HepG2 (cell line): ENCODE data around the gene RRP36. TPM values are rescaled to one million over a fixed set of nuclear protein-coding genes. Genes with fewer than 3 reads are reported as not detected.

Source experiments
- CBX5 ChIP-seq: sonication (generic); formaldehyde crosslinking; IDR thresholded peaks from 2 replicates; pipeline ENCODE4 v1.4.0; 2020; ENCODE audit warnings: missing genetic modification reagents, borderline replicate concordance
- KAT7 ChIP-seq: IDR thresholded peaks from 2 replicates; pipeline ENCODE4 v1.6.1; 2018; ENCODE audit warnings: borderline replicate concordance, missing compliant biosample characterization
- KLF16 ChIP-seq, 2 experiments: sonication (generic) in 1 of 2; formaldehyde crosslinking in 1 of 2; IDR thresholded peaks; 2 replicates each; pipeline versions ENCODE4 v1.6.1 to v1.8.0; 2016 to 2023; ENCODE audit warnings: missing genetic modification reagents in 2 of 2, missing compliant biosample characterization in 1 of 2
- MED8 ChIP-seq: sonication (generic); formaldehyde crosslinking; IDR thresholded peaks from 2 replicates; pipeline ENCODE4 v1.8.1; 2023; ENCODE audit warnings: mild to moderate bottlenecking, missing genetic modification reagents; ENCODE audit not compliant: insufficient replicate concordance
- PAX8 ChIP-seq: sonication (generic); formaldehyde crosslinking; IDR thresholded peaks from 2 replicates; pipeline ENCODE4 v1.8.0; 2022; ENCODE audit warnings: mild to moderate bottlenecking, missing genetic modification reagents, borderline replicate concordance
- RBFOX2 ChIP-seq: fragments of 200-400 bp; formaldehyde crosslinking; IDR thresholded peaks from 2 replicates; pipeline ENCODE4 v1.6.1; 2017; ENCODE audit warnings: low read depth, mild to moderate bottlenecking, low read length
- SPEN ChIP-seq: sonication (generic); formaldehyde crosslinking; IDR thresholded peaks from 2 replicates; pipeline ENCODE4 v1.5.1; 2020; ENCODE audit warnings: low read depth, mild to moderate bottlenecking, missing genetic modification reagents
- ZEB1 ChIP-seq: IDR thresholded peaks from 2 replicates; pipeline ENCODE4 v1.6.1; 2012; ENCODE audit warnings: mild to moderate bottlenecking, low read depth, inconsistent platforms; ENCODE audit not compliant: insufficient replicate concordance
- ZNF292 ChIP-seq: sonication (generic); formaldehyde crosslinking; IDR thresholded peaks from 2 replicates; pipeline ENCODE4 v1.8.1; 2022; ENCODE audit warnings: mild to moderate bottlenecking, low read depth, missing genetic modification reagents, borderline replicate concordance
- ZNF546 ChIP-seq: sonication (generic); formaldehyde crosslinking; conservative IDR thresholded peaks from 2 replicates; pipeline ENCODE4 v1.8.1; 2023; ENCODE audit warnings: mild to moderate bottlenecking, missing genetic modification reagents
- ZNF589 ChIP-seq: sonication (generic); formaldehyde crosslinking; conservative IDR thresholded peaks from 2 replicates; pipeline ENCODE4 v1.8.0; 2022; ENCODE audit warnings: mild to moderate bottlenecking, moderate library complexity, missing genetic modification reagents
- ZNF703 ChIP-seq: sonication (generic); formaldehyde crosslinking; IDR thresholded peaks from 2 replicates; pipeline ENCODE4 v1.5.1; 2020; ENCODE audit warnings: missing genetic modification reagents, mild to moderate bottlenecking, moderate library complexity, borderline replicate concordance
- ZSCAN29 ChIP-seq: sonication (generic); formaldehyde crosslinking; conservative IDR thresholded peaks from 2 replicates; pipeline ENCODE4 v1.4.0; 2020; ENCODE audit warnings: mild to moderate bottlenecking, missing genetic modification reagents
- polyA plus RNA-seq, 8 experiments: library from polyadenylated mRNA; depleted of rRNA in 3 of 8; stranded (reverse) in 7 of 8; unstranded in 1 of 8; fragments of >200 nt; fragmentation: Illumina TruSeq in 4 of 8; extraction: Trizol in 4 of 8; gene quantifications; 2 replicates each; pipeline versions ENCODE4 v1.2.1 to v1.2.3, GENCODE V29; 2011 to 2016; ENCODE audit warnings: low read depth in 4 of 8, missing spikeins in 1 of 8, mixed read lengths in 1 of 8; ENCODE audit not compliant: insufficient read depth in 1 of 8
- total RNA-seq, 5 experiments: library from RNA; depleted of rRNA; stranded (reverse); fragments of >200 nt; fragmentation: Illumina TruSeq; extraction: Trizol; gene quantifications; 2 replicates each; pipeline ENCODE4 v1.2.3, GENCODE V29; 2016; ENCODE audit warnings: low read depth in 1 of 5
- TF ChIP-seq, protein P1 (sequence below): sonication (generic); formaldehyde crosslinking; IDR thresholded peaks from 2 replicates; pipeline ENCODE4 v1.5.1; 2020; ENCODE audit warnings: missing genetic modification reagents, mild to moderate bottlenecking, borderline replicate concordance
- TF ChIP-seq, protein P2 (sequence below): sonication (generic); formaldehyde crosslinking; IDR thresholded peaks from 2 replicates; pipeline ENCODE4 v1.4.0; 2020; ENCODE audit warnings: mild to moderate bottlenecking, low read depth, missing genetic modification reagents
- TF ChIP-seq, protein P3 (sequence below): sonication (generic); formaldehyde crosslinking; IDR thresholded peaks from 2 replicates; pipeline ENCODE4 v1.8.0; 2022; ENCODE audit warnings: mild to moderate bottlenecking, missing genetic modification reagents
- TF ChIP-seq, protein P4 (sequence below): sonication (generic); formaldehyde crosslinking; IDR thresholded peaks from 2 replicates; pipeline ENCODE4 v1.4.0; 2020; ENCODE audit warnings: missing genetic modification reagents, mild to moderate bottlenecking, borderline replicate concordance
- TF ChIP-seq, protein P5 (sequence below): sonication (generic); formaldehyde crosslinking; IDR thresholded peaks from 2 replicates; pipeline ENCODE4 v1.8.0; 2022; ENCODE audit warnings: missing genetic modification reagents, mild to moderate bottlenecking, moderate library complexity, borderline replicate concordance

The RRP36 gene
- total and polyA plus RNA-seq, 2 of the 13 experiments (the other 11 are each of a cell fraction or from before 2014, with no cell fraction given) = 29.5 to 144 TPM

DNA sequence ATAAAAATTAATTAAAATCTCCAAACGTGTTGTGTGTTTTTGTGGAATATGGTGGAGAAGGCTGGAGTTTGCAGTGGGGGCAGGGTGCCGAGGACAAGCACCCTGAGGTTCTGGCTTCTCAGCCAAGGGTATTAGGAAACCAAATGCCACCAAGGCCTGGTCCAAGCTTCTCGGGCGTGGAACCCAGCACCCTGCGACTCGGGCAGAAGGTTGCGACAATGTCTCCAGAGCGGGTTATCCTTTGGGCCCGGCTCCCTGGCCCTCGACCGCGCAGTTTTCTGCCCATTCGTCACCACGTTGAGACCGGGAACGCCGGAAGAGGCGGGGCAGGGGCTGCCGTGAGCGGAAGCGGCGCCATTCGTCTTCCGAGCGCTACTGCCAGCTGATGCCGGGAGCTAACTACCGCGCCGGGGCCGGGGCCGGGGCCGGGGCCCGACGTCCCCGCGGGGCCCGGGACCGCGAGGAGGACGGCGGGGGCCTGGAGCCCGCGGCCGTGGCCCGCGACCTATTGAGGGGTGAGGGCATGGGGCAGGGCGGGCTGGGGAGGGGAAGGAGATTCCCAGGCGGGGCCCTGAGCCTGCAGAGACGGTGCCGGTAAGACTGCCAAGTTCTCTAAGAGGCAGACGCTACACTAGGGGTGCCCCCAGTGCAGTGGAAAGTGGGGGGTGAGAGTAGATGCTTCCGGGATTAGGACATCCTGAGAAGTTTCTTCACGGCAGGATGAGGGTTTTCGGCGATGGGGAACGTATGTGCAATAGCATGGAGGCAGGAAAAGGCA is at the start of gene RRP36 (continued):
- TF ChIP-seq, protein P1, sequence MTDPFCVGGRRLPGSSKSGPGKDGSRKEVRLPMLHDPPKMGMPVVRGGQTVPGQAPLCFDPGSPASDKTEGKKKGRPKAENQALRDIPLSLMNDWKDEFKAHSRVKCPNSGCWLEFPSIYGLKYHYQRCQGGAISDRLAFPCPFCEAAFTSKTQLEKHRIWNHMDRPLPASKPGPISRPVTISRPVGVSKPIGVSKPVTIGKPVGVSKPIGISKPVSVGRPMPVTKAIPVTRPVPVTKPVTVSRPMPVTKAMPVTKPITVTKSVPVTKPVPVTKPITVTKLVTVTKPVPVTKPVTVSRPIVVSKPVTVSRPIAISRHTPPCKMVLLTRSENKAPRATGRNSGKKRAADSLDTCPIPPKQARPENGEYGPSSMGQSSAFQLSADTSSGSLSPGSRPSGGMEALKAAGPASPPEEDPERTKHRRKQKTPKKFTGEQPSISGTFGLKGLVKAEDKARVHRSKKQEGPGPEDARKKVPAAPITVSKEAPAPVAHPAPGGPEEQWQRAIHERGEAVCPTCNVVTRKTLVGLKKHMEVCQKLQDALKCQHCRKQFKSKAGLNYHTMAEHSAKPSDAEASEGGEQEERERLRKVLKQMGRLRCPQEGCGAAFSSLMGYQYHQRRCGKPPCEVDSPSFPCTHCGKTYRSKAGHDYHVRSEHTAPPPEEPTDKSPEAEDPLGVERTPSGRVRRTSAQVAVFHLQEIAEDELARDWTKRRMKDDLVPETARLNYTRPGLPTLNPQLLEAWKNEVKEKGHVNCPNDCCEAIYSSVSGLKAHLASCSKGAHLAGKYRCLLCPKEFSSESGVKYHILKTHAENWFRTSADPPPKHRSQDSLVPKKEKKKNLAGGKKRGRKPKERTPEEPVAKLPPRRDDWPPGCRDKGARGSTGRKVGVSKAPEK = no peak
- TF ChIP-seq, protein P2, sequence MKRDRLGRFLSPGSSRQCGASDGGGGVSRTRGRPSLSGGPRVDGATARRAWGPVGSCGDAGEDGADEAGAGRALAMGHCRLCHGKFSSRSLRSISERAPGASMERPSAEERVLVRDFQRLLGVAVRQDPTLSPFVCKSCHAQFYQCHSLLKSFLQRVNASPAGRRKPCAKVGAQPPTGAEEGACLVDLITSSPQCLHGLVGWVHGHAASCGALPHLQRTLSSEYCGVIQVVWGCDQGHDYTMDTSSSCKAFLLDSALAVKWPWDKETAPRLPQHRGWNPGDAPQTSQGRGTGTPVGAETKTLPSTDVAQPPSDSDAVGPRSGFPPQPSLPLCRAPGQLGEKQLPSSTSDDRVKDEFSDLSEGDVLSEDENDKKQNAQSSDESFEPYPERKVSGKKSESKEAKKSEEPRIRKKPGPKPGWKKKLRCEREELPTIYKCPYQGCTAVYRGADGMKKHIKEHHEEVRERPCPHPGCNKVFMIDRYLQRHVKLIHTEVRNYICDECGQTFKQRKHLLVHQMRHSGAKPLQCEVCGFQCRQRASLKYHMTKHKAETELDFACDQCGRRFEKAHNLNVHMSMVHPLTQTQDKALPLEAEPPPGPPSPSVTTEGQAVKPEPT (CRISPR knock-in tag) = no peak
- TF ChIP-seq ZNF703 (CRISPR knock-in tag) = no peak
- TF ChIP-seq KAT7 (CRISPR knock-in tag) = no peak
- TF ChIP-seq, protein P3, sequence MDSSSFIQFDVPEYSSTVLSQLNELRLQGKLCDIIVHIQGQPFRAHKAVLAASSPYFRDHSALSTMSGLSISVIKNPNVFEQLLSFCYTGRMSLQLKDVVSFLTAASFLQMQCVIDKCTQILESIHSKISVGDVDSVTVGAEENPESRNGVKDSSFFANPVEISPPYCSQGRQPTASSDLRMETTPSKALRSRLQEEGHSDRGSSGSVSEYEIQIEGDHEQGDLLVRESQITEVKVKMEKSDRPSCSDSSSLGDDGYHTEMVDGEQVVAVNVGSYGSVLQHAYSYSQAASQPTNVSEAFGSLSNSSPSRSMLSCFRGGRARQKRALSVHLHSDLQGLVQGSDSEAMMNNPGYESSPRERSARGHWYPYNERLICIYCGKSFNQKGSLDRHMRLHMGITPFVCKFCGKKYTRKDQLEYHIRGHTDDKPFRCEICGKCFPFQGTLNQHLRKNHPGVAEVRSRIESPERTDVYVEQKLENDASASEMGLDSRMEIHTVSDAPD (CRISPR knock-in tag) = no peak
- 0 out of 2 replicates have a peak, but pooled peaks have one; percentile 59 for TF ChIP-seq PAX8 (CRISPR knock-in tag)
- no peak; the same call in 1 of the 2 replicates for TF ChIP-seq CBX5 (CRISPR knock-in tag)
- TF ChIP-seq, protein P4, sequence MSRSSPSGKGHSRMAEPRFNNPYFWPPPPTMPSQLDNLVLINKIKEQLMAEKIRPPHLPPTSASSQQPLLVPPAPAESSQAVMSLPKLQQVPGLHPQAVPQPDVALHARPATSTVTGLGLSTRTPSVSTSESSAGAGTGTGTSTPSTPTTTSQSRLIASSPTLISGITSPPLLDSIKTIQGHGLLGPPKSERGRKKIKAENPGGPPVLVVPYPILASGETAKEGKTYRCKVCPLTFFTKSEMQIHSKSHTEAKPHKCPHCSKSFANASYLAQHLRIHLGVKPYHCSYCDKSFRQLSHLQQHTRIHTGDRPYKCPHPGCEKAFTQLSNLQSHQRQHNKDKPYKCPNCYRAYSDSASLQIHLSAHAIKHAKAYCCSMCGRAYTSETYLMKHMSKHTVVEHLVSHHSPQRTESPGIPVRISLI = no peak
- TF ChIP-seq KLF16 (CRISPR knock-in tag; IDR thresholded peaks at IDR 0.05) = peak in 1 of 2 experiments; percentile 76; a peak in 1 of 4 replicates
- peak; percentile 95 for TF ChIP-seq RBFOX2
- peak; percentile 88 for TF ChIP-seq SPEN
- TF ChIP-seq ZNF546 (CRISPR knock-in tag) = no peak
- TF ChIP-seq, protein P5, sequence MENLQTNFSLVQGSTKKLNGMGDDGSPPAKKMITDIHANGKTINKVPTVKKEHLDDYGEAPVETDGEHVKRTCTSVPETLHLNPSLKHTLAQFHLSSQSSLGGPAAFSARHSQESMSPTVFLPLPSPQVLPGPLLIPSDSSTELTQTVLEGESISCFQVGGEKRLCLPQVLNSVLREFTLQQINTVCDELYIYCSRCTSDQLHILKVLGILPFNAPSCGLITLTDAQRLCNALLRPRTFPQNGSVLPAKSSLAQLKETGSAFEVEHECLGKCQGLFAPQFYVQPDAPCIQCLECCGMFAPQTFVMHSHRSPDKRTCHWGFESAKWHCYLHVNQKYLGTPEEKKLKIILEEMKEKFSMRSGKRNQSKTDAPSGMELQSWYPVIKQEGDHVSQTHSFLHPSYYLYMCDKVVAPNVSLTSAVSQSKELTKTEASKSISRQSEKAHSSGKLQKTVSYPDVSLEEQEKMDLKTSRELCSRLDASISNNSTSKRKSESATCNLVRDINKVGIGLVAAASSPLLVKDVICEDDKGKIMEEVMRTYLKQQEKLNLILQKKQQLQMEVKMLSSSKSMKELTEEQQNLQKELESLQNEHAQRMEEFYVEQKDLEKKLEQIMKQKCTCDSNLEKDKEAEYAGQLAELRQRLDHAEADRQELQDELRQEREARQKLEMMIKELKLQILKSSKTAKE (CRISPR knock-in tag) = no peak
- no peak for TF ChIP-seq ZNF292 (CRISPR knock-in tag)
- TF ChIP-seq MED8 = peak; percentile 67
- TF ChIP-seq ZSCAN29 (CRISPR knock-in tag) = no peak
- TF ChIP-seq ZEB1 = no peak
- TF ChIP-seq ZNF589 (CRISPR knock-in tag) = 0 out of 2 replicates have a peak, but pooled peaks have one; percentile 49
